ENCODE measurements around the gene ATRNL1.

ATRNL1 gene

GRCh38 chr10:115965376-115965775 is 872.2 kb downstream of the ATRNL1 start:
- no peak for DNase-seq

- no peak for DNase-seq
These were observed 875.1 kb downstream of the ATRNL1 start for GRCh38 chr10:115968236-115968635.

GRCh38 chr10:115969591-115969990 is 876.4 kb downstream of the ATRNL1 start:
- DNase-seq = no peak

GRCh38 chr10:115971921-115972320 is 878.8 kb downstream of the ATRNL1 start:
- DNase-seq = no peak

GRCh38 chr10:115972426-115972825 is 879.3 kb downstream of the ATRNL1 start:
- no peak for DNase-seq

- no peak for DNase-seq
These were observed 881.2 kb downstream of the ATRNL1 start for GRCh38 chr10:115974351-115974750.

- no peak for DNase-seq
These were observed 881.8 kb downstream of the ATRNL1 start for GRCh38 chr10:115974816-115975430.

- no peak for DNase-seq
These were observed 882.3 kb downstream of the ATRNL1 start for GRCh38 chr10:115975506-115975905.

GRCh38 chr10:115976342-115976741 is 883.2 kb downstream of the ATRNL1 start:
- no peak for DNase-seq

- no peak for DNase-seq
These were observed 884.7 kb downstream of the ATRNL1 start for GRCh38 chr10:115977855-115978254.

GRCh38 chr10:115979576-115979975 is 886.4 kb downstream of the ATRNL1 start:
- no peak for DNase-seq

GRCh38 chr10:115980470-115980869 is 887.3 kb downstream of the ATRNL1 start:
- DNase-seq = no peak

- DNase-seq = no peak
These were observed 887.9 kb downstream of the ATRNL1 start for GRCh38 chr10:115981081-115981480.

GRCh38 chr10:115982076-115982475 is 888.9 kb downstream of the ATRNL1 start:
- DNase-seq = no peak

GRCh38 chr10:115982526-115982925 is 889.4 kb downstream of the ATRNL1 start:
- DNase-seq = no peak

GRCh38 chr10:115985786-115986185 is 892.6 kb downstream of the ATRNL1 start:
- DNase-seq = no peak

GRCh38 chr10:115988380-115988779 is 895.2 kb downstream of the ATRNL1 start:
- no peak for DNase-seq

- DNase-seq = no peak
These were observed 896.5 kb downstream of the ATRNL1 start for GRCh38 chr10:115989621-115990020.

GRCh38 chr10:115992236-115992986 is 899.2 kb downstream of the ATRNL1 start:
- no peak for DNase-seq

GRCh38 chr10:115996031-115996430 is 902.9 kb downstream of the ATRNL1 start:
- no peak for DNase-seq

GRCh38 chr10:115998301-115998700 is 905.1 kb downstream of the ATRNL1 start:
- no peak for DNase-seq

Data from CD4-positive, alpha-beta T cell treated with Interleukin-4 for 4 hours (primary cell).